Karpas-422 (cell line): ENCODE data around the gene TEC. TPM values are rescaled to one million over a fixed set of nuclear protein-coding genes. Genes with fewer than 3 reads are reported as not detected.

Experiments
- DNase-seq: peaks from one replicate; pipeline ENCODE4 v3.0.0-alpha.2; 2015
- H2AFZ ChIP-seq: fragments of 200-600 bp; sonication (generic); 2 replicates; pipeline ENCODE4 v1.6.1; 2014; ENCODE audit warnings: antibody characterized with exemption, low read length, mixed read lengths
- H3K27ac ChIP-seq: fragments of 200-600 bp; sonication (generic); 2 replicates; pipeline ENCODE4 v1.5.1; 2014; ENCODE audit warnings: mild to moderate bottlenecking, low read length, moderate library complexity
- H3K27me3 ChIP-seq: fragments of 200-600 bp; sonication (generic); 2 replicates; pipeline ENCODE4 v1.6.1; 2014; ENCODE audit warnings: low read length, mixed read lengths
- H3K36me3 ChIP-seq: fragments of 200-600 bp; sonication (generic); 2 replicates; pipeline ENCODE4 v1.6.1; 2014; ENCODE audit warnings: low read length, mixed read lengths; ENCODE audit not compliant: insufficient read depth
- H3K4me1 ChIP-seq: fragments of 200-600 bp; sonication (generic); 2 replicates; pipeline ENCODE4 v1.6.1; 2014; ENCODE audit warnings: mild to moderate bottlenecking, low read length, mixed read lengths
- H3K4me2 ChIP-seq: fragments of 200-600 bp; sonication (generic); 2 replicates; pipeline ENCODE4 v1.6.1; 2014; ENCODE audit warnings: low read length, low read depth, mild to moderate bottlenecking; ENCODE audit not compliant: poor library complexity, severe bottlenecking
- H3K4me3 ChIP-seq: fragments of 200-600 bp; sonication (generic); 2 replicates; pipeline ENCODE4 v1.5.1; 2014; ENCODE audit warnings: mild to moderate bottlenecking, antibody characterized with exemption, low read length, mixed read lengths
- H3K79me2 ChIP-seq: fragments of 200-600 bp; sonication (generic); 2 replicates; pipeline ENCODE4 v1.6.1; 2014; ENCODE audit warnings: mild to moderate bottlenecking, low read length, mixed read lengths
- H3K9ac ChIP-seq: fragments of 200-600 bp; sonication (generic); 2 replicates; pipeline ENCODE4 v1.6.0; 2014; ENCODE audit warnings: low read length
- H3K9me2 ChIP-seq: fragments of 200-600 bp; sonication (generic), shearing (Covaris generic); replicated peaks from 2 replicates; pipeline ENCODE4 v1.6.0; 2014; ENCODE audit warnings: mild to moderate bottlenecking, low read length, moderate library complexity; ENCODE audit not compliant: insufficient read depth
- H3K9me3 ChIP-seq: fragments of 300-700, 200-600 bp; sonication (generic); 2 replicates; pipeline ENCODE4 v1.6.1; 2014; ENCODE audit warnings: low read length, mixed read lengths
- H4K20me1 ChIP-seq: fragments of 200-600 bp; sonication (generic); 2 replicates; pipeline ENCODE4 v1.6.1; 2014; ENCODE audit warnings: mild to moderate bottlenecking, antibody characterized with exemption, low read length, low read depth; ENCODE audit not compliant: insufficient read depth
- small RNA-seq: library from RNA; depleted of rRNA; stranded (forward); fragments of <200 nt; gene quantifications from one replicate; pipeline ENCODE3, GENCODE V24; 2014
- total RNA-seq: library from RNA; depleted of rRNA; stranded (reverse); fragments of >200 nt; shearing (Covaris generic); gene quantifications from 2 replicates; pipeline ENCODE4 v1.2.3, GENCODE V29; 2014; ENCODE audit warnings: low replicate concordance; rRNA removed

TEC gene
- total RNA-seq, 1 experiment from 2014 or later = 0.45 TPM

DNA sequence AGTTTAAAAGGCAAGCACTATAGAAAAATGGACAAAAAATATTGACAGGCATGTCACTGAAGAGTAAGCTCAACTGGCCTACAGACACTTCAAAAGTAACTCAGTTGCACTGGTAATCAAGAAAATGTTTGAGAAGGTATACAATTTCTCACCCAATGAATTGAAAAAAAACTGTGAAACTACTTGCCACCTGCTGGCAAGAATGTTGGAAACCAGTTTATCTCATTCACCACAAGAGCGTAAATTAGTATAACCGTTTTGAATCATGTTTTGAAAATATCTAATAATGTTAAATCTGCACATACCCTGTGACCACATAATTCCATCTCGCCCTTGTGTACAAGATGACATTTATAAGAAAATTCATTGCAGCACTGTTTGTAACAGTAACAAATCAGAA, 167.3 kb downstream of the TEC start:
- Histone ChIP-seq H3K36me3 (no peaks in the 10 kb centered on the region), H3K79me2 (no peaks in the 10 kb centered on the region), H3K9me3 (no peaks in the 10 kb centered on the region), H3K27ac (no peak overlapping the region), H4K20me1 (no peaks in the 10 kb centered on the region), H3K27me3 (no peaks in the 10 kb centered on the region), H3K9me2 (no peaks in the 10 kb centered on the region), H2AFZ (no peak overlapping the region), H3K9ac (no peak overlapping the region), H3K4me3 (no peak overlapping the region), H3K4me1 (no peaks in the 10 kb centered on the region), H3K4me2 (no peak overlapping the region)
- DNase-seq = peak; percentile 42

DNA sequence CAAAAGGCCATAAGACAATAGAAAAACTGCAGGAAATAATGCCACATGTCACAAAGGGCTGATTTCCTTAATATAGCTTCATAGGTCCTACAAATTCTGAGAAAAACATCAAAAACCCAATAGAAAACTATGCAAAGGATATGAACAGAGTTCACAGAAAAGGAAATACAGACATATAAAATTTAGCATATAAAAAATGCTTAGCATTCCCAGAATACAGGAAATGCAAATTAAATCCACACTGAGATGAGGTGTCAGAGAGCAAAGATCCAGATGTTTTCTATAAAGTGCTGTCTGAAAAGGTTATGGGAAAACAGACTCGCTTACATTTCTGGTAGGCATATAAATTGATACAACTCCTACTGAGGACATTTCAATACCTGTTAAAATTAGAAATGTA, 169.4 kb downstream of the TEC start:
- Histone ChIP-seq H3K4me1 (no peaks in the 10 kb centered on the region), H2AFZ (no peak overlapping the region), H3K9me3 (no peaks in the 10 kb centered on the region), H3K36me3 (no peaks in the 10 kb centered on the region), H3K9me2 (no peaks in the 10 kb centered on the region), H3K79me2 (no peaks in the 10 kb centered on the region), H3K9ac (no peak overlapping the region), H4K20me1 (no peaks in the 10 kb centered on the region), H3K27ac (no peak overlapping the region), H3K4me2 (no peak overlapping the region), H3K4me3 (no peak overlapping the region), H3K27me3 (no peaks in the 10 kb centered on the region)
- no peak for DNase-seq

DNA sequence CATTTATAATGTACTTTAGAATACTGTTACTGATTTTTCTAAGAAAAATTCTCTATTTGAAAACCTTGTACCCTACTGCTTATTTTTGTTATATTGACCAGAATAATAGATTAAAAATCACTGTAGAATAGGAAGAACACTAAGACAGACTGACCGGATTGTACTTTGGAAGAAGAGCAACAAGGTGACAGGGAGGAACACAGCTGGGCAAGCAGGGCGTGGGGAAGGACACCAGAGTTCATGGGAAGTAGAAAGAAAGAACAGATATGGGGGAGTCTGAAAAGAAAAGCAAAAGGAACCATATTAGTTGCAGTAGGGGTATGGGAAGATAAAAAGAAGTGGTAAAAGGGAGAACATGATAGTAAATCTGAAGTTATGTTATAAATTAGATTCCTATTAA, 174.2 kb downstream of the TEC start:
- H3K27me3 ChIP-seq = no peaks in the 10 kb centered on the region
- no peaks in the 10 kb centered on the region for H3K4me1 ChIP-seq
- H3K4me2 ChIP-seq = no peak overlapping the region
- no peaks in the 10 kb centered on the region for H3K9me3 ChIP-seq
- no peak overlapping the region for H3K4me3 ChIP-seq
- H3K79me2 ChIP-seq = no peaks in the 10 kb centered on the region
- no peaks in the 10 kb centered on the region for H3K9me2 ChIP-seq
- H3K36me3 ChIP-seq = no peaks in the 10 kb centered on the region
- no peak overlapping the region for H3K9ac ChIP-seq
- H4K20me1 ChIP-seq = no peaks in the 10 kb centered on the region
- H3K27ac ChIP-seq = no peak overlapping the region
- H2AFZ ChIP-seq = no peak overlapping the region
- no peak for DNase-seq

DNA sequence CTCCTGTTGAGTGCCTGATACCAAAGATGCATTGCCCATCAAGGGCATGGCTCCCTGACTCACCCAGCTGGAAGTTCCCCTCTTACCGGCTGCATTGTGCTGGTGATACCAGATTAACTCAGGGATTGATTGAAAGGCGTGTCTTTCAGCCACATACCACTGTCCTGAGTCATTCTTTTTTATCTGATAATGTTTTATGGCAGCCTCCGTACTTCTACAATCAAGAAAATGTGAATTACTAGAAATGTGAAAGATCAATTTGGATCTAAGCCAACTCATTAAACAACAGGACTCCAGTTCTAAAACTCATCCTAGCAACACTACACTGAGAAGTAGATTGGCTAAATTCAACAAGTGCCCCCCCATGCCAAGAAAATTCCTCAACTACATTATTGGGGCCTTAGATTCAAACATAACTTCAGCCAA, 175.6 kb downstream of the TEC start:
- no peak for DNase-seq
- no peaks in the 10 kb centered on the region for H3K9me3 ChIP-seq
- H3K9ac ChIP-seq = no peak overlapping the region
- no peaks in the 10 kb centered on the region for H3K27me3 ChIP-seq
- H3K9me2 ChIP-seq = no peaks in the 10 kb centered on the region
- H3K36me3 ChIP-seq = no peaks in the 10 kb centered on the region
- H2AFZ ChIP-seq = no peak overlapping the region
- H3K4me1 ChIP-seq = no peaks in the 10 kb centered on the region
- no peak overlapping the region for H3K4me3 ChIP-seq
- H3K4me2 ChIP-seq = no peak overlapping the region
- no peaks in the 10 kb centered on the region for H4K20me1 ChIP-seq
- H3K79me2 ChIP-seq = no peaks in the 10 kb centered on the region
- no peak overlapping the region for H3K27ac ChIP-seq

DNA sequence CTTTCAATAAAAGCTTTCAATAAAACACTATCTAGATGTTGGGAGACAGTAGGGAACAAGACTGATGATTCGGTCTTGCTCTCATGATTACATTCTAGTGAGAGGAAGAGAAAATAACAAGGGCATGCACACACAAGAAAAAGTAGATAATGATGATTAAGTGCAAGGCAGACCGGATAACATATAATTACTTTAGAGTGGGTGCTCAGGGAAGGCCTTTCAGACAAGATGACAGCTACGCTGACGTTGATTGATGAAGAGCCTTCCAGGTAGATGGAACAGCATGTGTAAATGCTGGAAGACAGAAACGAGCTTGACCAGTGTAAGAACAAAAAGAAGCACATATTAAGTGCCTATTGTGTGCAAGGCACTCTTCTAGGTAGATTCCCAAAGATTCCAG, 179.0 kb downstream of the TEC start:
- Histone ChIP-seq H3K9ac (no peak overlapping the region), H3K9me2 (no peaks in the 10 kb centered on the region), H3K27me3 (no peaks in the 10 kb centered on the region), H4K20me1 (no peaks in the 10 kb centered on the region), H2AFZ (no peak overlapping the region), H3K4me1 (no peaks in the 10 kb centered on the region), H3K4me3 (no peak overlapping the region), H3K36me3 (no peaks in the 10 kb centered on the region), H3K4me2 (no peak overlapping the region), H3K9me3 (no peaks in the 10 kb centered on the region), H3K27ac (no peak overlapping the region), H3K79me2 (no peaks in the 10 kb centered on the region)
- DNase-seq = no peak

DNA sequence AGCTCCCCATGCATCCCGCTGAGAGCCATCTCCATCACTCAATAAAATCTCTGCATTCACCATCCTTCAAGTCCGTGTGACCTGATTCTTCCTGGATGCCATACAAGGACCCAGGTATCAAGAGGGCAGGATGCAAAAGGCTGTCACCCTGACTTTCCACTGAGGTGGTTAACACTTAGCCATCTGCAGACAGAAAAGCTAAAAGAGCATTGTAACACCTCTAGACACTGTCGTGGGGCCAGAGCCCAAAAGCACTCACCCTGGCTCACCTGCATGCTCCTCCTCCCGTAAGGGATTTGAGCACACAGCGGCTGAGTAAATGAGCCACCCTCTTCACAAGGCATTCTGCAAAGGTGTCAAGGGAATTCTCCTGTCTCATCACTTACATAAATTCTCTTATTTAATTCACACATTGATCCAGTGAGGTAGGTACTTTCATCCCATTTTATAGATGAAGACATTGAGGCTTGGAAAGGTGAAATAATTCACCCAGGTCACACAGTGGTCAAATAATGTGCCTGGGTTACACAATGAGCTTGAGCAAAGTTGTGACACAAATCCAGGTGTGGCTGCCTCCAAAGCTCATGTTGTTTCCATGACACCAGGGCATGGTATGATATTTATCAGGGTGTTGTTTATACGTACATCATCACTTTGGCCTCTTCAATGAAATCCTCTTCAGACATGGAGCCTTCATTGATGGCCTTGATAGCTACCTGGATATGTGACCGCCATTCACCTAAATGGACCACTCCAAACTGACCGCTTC, 183.6 kb downstream of the TEC start:
- Histone ChIP-seq H3K27ac (no peak overlapping the region), H3K27me3 (no peaks in the 10 kb centered on the region), H3K4me3 (no peak overlapping the region), H4K20me1 (no peaks in the 10 kb centered on the region), H3K9me3 (no peaks in the 10 kb centered on the region), H3K36me3 (no peaks in the 10 kb centered on the region), H3K4me1 (no peaks in the 10 kb centered on the region), H3K9me2 (no peaks in the 10 kb centered on the region), H3K4me2 (no peak overlapping the region), H3K79me2 (no peaks in the 10 kb centered on the region), H2AFZ (no peak overlapping the region), H3K9ac (no peak overlapping the region)
- DNase-seq = no peak

Small RNA genes lying within 50 kb of the gene (small RNA-seq; reads per million reads assigned to genes)
- gene RF00019 (not detected), gene RF00026 (not detected), gene RNU6-838P (not detected)

Other genes with a start within 250 kb of the TEC start
- gene TXK, start 135.6 kb downstream of the TEC start, total RNA-seq = not detected in 2 replicates
- 8.6 and 64.6 TPM in 2 replicates for gene SLAIN2, start 71.7 kb upstream of the TEC start, total RNA-seq
- gene SLC10A4, start 213.5 kb upstream of the TEC start, total RNA-seq = 0.07 TPM in 1 of 2 replicates, not detected in the other
- not detected in 2 replicates for gene ZAR1, start 220.4 kb upstream of the TEC start, total RNA-seq